ENCODE data around the gene GRIK1.

The GRIK1 gene

GRCh38 chr21:29909571-29909970, 30.2 kb downstream of the GRIK1 start:
- DNase-seq (ENCODE audit: low spot score), result no peak

GRCh38 chr21:29904359-29905282, 35.2 kb downstream of the GRIK1 start:
- no peak for DNase-seq (ENCODE audit: low spot score)

DNA sequence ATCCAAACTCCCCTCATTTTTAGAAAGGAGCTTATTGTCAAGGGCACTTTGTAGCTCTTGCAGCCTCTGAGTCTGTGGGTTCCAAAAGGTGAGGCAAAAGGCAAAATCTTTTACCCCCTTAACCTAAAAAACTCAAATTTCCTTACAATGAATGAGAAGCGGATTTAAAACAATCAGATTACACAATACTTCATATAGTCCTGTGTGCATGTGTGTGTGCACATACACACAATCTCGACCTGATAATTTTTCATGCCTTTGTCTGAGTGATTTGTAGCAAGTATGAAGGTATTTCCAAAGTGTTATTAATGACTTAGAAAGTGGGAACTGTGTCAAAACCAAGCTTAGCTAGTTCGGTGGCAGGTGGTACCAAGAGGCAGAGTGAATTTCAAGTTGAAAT, 42.9 kb downstream of the GRIK1 start:
- DNase-seq (ENCODE audit: low spot score), result no peak

GRCh38 chr21:29893687-29894086, 46.1 kb downstream of the GRIK1 start:
- DNase-seq (ENCODE audit: low spot score), result no peak

- DNase-seq (ENCODE audit: low spot score), result no peak
Observed at GRCh38 chr21:29892379-29892778, 47.4 kb downstream of the GRIK1 start.

GRCh38 chr21:29888437-29888836, 51.4 kb downstream of the GRIK1 start:
- no peak for DNase-seq (ENCODE audit: low spot score)

DNA sequence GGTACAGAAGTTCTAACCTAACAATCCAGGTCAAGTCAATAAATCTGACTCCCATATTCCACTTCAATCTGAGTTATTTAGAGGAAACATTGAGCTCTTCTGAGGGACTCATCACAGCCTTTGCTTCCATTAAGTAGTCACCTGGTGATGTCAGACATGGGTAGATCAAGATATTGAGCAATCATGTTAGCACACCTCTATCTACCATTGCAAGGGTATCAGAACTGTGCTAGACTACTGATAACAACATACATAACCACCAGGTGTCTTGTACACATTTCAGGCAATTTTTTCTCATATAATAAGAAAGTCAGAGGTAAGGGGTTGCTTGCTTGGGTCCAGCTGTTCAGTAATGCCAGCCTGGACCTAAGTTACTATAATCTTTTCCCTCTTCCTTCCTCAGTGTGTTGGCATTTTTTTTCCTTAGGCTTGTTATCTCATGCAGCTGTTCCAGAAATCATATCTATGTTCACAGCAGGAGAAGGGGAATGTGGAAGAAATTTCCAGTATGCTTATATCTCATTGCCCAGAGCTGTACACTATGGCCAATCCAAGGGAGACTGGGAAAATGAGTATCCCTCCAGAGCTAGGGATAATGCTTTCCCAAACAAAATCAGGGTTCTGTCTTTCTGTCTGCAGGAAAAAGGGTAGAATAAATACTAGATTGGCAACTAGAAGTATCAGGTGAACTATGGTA, 52.3 kb downstream of the GRIK1 start:
- no peak for DNase-seq (ENCODE audit: low spot score)

DNA sequence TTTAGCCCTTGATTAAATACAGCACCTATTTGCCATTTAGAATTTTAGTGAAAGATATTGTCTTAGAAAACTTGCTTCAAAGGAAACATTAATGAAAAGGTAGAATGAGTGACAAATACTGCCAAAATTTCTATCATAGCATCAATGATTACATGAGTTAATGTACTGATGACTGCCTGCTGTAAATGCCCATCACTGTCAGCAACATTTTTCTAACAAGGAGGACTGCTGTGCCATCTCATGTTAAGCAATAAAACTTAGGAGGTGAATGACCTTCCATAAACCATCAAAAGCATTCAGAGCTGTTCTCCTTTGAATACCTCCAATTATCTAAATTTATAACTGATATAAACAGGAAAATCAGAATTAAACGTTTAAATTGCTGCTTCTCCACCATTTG, 54.3 kb downstream of the GRIK1 start:
- DNase-seq (ENCODE audit: low spot score), result no peak

DNA sequence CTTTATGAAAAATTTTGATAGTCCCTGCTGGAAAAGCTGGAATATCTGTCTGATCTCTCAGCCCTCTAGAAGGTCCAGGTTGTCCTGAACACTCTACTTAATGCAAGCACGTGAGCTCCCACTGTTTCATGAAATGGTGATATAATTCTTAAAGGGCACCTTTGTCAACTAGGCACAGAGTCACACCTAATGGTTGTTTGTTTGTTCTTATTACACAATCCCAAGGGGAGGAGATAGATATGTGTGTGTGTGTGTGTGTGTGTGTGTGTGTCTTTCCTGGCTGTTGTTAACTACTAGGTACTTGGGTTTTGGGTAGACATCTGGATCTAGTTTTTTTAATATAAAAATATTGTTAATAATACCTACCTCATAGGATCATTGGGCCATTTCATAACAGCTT, 63.9 kb downstream of the GRIK1 start:
- no peak for DNase-seq (ENCODE audit: low spot score)

DNA sequence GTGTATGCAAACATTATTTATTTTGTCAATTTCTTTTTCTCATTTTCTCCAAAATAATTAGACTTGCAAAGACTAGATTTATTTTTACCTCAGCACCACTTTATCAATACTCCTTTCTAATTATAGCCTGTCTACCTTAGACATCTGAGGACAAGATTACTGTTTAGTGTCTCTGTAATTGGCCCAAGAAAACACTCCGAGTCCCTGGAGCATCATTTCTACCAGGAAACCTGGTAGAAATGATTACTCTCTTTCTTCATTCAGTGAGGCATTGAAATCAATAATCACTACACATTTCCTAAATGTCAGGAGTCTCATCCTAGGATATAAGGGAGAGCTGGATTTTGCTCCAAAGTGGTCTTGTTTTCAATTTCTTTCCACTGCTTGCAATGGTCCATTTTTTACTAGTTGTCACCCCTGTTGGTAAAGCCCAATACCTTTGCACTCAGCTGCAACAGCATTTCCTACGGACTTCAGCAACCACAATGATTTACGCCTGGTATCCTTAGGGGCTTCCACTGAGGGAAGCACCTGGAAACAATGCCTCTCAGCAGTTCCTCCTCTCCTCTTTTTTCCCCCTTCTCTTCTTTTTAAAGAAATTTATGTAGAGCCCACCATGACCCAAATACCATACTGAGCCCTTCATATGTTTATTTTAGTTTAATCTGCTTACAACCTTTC, 64.6 kb downstream of the GRIK1 start:
- no peak for DNase-seq (ENCODE audit: low spot score)

GRCh38 chr21:29873908-29874307, 65.9 kb downstream of the GRIK1 start:
- DNase-seq (ENCODE audit: low spot score), result no peak

GRCh38 chr21:29870814-29871213, 69.0 kb downstream of the GRIK1 start:
- no peak for DNase-seq (ENCODE audit: low spot score)

- DNase-seq (ENCODE audit: low spot score), result no peak
Observed at GRCh38 chr21:29867796-29868195, 72.0 kb downstream of the GRIK1 start.

DNA sequence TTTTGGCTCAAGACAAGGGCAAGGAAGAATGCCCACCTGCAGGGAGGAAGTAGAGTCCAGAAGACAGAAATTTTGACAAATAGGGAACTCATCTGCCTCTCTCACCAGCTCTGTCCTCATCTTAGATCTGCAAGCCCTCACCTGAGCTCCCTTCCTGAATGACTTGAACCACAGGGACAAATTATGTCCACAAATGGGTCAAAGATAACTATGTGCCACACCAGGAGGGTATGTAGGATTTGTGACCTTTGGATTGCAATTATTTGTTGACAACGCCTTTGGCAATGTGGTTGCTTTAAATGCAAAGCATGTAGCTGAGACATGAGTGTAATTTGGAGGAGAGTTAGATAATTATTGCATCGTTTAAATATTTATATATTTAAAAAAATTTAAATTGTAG, 79.5 kb downstream of the GRIK1 start:
- no peak for DNase-seq (ENCODE audit: low spot score)

GRCh38 chr21:29857150-29857549, 82.6 kb downstream of the GRIK1 start:
- no peak for DNase-seq (ENCODE audit: low spot score)

GRCh38 chr21:29854795-29855194, 85.0 kb downstream of the GRIK1 start:
- DNase-seq (ENCODE audit: low spot score), result no peak

- DNase-seq (ENCODE audit: low spot score), result no peak
Observed at GRCh38 chr21:29851611-29852010, 88.2 kb downstream of the GRIK1 start.

DNA sequence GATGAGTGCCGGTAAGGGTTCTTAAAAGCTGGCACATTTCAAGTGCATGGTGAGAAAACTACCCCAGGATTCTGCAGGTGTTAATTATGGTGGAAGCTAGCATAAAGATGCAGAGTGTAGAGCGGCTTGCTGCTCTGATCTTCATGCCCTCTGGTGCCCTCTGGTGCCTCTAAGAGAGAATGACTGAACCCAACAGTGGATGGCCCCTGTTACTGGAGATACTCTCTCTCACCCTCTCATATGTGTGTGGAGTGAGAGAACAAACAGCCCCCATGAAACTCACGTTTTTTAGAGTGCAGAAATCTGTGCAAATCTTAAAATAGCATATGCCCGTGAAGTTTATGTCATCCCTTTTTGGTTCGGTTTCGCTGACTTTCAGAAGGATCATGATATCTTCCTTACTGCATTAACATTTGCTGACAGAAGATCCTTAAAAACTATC, 90.0 kb downstream of the GRIK1 start:
- DNase-seq (ENCODE audit: low spot score), result peak; percentile 72

GRCh38 chr21:29843804-29844203, 96.0 kb downstream of the GRIK1 start:
- no peak for DNase-seq (ENCODE audit: low spot score)

- no peak for DNase-seq (ENCODE audit: low spot score)
Observed at GRCh38 chr21:29834617-29835016, 105.2 kb downstream of the GRIK1 start.

DNA sequence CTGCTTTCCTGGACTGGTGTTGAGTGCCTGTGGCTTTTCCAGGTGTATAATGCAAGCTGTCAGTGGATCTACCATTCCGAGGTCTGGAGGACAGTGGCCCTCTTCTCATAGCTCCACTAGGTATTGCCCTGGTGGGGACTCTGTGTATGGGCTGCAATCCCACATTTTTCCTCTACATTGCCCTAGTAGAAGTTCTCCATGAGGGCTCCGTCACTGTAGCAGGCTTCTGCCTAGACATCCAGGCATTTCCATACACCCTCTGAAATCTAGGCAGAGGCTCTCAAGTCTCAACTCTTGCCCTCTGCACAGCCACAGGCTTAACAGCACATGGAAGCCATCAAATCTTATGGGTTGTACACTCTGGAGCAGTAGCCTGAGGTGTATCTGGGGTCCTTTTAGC, 107.6 kb downstream of the GRIK1 start:
- no peak for DNase-seq (ENCODE audit: low spot score)

DNA sequence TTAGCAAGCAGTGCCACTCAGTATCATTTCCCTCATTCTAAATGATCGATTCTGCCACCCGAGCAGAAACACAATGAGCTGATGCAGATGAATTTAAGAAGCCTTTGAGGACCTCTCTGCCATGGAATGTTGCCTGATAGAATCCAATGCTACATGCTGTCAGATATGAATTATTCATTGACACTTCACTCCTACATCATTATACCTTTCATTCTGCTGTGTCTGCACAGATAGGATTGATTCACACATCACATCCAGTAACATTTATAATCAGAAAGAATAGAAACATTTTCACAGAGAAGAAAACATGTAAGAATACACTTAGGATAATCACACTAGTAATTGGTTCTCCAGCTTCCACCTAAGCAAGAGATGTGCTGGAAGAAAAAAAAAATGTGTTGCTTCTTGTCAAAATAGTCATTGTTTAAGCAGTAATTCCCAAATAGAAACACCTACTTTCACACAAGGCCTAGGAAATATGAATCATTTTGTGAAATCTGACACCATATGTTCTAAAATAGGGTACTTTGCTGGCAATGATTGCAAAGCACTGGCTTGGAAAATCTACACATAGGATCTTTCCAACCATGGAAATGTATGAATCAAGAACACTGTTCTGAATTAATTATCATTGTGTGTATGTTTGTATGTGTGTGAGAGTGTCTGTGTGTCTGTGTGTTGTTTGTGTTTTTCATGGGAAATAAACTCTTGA, 110.1 kb downstream of the GRIK1 start:
- DNase-seq (ENCODE audit: low spot score), result no peak

Data from pons (tissue), 1 donor.